Ovary (tissue), 3 donors: ENCODE results near the gene SLC12A8.

Experiments
- CTCF ChIP-seq, 3 donors: fragments of 450-650 bp in 2 of 3; fragments of 200-600 bp in 1 of 3; IDR thresholded peaks; one replicate each; pipeline versions ENCODE4 v1.5.1 to v1.8.0; 2016 to 2022; ENCODE audit warnings: antibody characterized with exemption in 3 of 3, mild to moderate bottlenecking in 1 of 3
- EP300 ChIP-seq: sonication (generic); formaldehyde crosslinking; IDR thresholded peaks from one replicate; pipeline ENCODE4 v1.6.1; 2017; ENCODE audit warnings: antibody characterized with exemption
- POLR2A ChIP-seq: fragments of 450-650 bp; IDR thresholded peaks from one replicate; pipeline ENCODE4 v1.6.1; 2017; ENCODE audit warnings: antibody characterized with exemption, mild to moderate bottlenecking, moderate library complexity
- donor health status: DM: no; HTN: no; CAD: no.

DNA sequence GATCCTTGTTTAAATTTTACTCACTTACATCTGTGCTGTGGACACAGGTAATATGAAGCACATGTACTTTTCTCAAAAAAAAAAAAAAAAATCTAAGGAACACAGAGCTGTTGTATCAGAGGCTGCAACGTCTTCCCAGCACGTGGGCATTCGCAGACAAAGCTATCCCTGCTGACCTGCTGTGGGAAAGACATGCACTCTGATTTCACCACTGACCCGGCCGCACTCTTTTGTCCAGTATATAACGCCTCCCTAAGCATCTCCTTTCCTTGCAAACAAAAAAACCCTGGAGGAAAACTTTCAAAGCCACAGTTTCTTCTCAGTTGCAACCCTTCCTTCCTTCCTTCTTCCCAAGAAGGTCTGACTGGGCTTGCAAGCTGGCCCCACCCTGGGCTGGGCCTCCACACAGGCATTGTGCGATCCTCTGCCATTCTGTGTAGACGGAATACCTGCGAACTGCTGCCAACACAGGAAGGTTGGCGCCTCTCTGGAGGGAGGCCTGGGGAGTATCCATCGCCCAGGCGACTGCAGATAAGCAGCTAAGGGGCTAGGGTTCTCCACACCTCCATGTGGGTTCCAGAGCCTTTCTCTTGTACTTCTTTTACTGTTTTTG is 50.8 kb downstream of the SLC12A8 start:
- TF ChIP-seq CTCF (IDR thresholded peaks at IDR 0.05) = no peak
- TF ChIP-seq POLR2A = no peak
- TF ChIP-seq EP300 = no peak
